GM19035 (cell line): ENCODE measurements around the gene PM20D1.

Experiments
- ATAC-seq: cut with Tn5 transposase; IDR thresholded peaks from one replicate; pipeline ENCODE4 v1.9.1; 2021; ENCODE audit not compliant: unreplicated experiment

PM20D1 gene

DNA sequence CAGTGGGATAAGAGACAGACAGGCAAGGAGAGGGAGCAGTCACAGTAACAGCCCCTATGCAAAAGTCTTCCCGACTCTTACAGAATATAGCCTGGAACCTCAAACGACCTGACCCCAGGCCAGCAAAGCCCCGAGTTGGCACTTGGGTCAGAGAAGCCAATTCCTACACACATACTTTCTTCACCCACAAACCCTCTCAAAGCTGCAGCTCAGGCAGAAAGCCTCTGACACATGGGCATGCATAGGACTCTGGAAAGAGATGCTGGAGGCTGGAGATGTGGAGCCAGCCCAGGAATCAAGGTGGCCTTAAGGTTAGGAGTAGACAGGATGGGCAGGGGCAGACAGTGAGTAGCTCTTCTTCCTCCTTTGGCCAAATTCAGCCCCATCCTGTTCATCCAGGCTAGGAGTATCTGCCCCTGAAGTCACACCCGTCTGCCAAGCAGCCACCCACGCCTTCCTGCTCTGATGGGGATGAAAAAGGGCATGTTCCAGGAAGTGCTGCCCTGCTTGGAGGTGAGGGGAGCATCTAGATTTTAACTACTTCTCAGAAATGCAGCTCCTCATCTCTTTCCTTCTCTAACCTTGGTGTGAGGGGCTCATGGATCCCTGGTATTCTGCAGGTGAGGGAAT lies 44.7 kb downstream of the PM20D1 start:
- no peak for ATAC-seq

DNA sequence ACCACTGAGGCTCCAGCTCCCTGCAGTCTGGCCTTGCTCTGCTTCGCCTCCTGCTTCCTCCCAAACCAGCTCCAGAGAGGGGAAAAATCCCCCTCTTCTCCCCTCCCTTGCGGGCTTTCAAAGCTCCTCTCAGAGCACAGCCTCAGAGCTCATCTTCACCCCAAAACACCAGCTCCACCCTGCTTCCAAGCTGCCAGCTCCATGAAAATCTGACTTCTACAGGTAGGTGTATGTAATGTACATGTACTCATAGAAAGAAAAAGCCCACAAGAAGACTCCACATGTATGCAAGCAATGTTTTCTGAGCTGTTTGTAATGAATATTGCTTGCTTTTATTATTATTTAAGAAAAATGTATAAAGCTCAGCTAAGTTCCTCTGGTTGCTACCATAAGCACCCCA lies 45.3 kb downstream of the PM20D1 start:
- ATAC-seq: no peak

DNA sequence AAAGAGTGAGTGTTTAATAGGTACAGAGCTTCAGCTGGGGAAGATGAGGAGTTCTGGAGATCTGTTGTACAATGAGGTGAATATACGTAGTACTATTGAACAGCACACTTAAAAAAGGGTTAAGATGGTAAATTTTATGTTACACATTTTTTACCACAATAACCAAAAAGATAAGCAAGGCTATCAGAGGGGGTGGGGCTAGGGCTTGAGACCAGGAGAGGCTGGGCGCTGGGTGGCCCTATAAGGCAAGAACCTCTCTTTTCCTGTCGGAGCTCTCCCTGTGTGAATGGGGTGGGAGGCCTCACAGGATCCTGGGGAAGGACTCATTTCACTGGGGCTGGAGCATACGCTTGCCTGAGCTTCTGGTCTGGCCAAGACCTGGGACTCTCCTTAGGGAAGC lies 45.9 kb downstream of the PM20D1 start:
- no peak for ATAC-seq

DNA sequence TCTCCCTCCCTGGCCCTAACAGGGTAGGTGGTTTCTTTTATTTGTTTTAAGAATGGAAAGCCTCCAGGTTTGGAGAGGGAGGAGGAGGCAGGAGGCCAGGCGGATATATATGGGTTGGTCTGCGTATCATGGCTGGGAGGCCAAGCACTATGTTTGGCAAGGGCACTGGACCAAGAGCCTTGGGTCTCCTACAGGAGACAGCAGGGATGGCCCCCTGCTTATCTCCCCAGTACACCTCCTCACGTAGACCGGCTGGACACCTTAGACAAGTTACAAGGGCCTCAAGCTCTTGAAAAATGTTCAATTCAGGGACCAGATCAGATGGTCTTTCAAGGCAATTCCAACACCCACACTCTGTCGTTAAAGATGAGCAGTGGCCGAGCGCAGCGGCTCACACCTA lies 47.9 kb downstream of the PM20D1 start:
- no peak for ATAC-seq

DNA sequence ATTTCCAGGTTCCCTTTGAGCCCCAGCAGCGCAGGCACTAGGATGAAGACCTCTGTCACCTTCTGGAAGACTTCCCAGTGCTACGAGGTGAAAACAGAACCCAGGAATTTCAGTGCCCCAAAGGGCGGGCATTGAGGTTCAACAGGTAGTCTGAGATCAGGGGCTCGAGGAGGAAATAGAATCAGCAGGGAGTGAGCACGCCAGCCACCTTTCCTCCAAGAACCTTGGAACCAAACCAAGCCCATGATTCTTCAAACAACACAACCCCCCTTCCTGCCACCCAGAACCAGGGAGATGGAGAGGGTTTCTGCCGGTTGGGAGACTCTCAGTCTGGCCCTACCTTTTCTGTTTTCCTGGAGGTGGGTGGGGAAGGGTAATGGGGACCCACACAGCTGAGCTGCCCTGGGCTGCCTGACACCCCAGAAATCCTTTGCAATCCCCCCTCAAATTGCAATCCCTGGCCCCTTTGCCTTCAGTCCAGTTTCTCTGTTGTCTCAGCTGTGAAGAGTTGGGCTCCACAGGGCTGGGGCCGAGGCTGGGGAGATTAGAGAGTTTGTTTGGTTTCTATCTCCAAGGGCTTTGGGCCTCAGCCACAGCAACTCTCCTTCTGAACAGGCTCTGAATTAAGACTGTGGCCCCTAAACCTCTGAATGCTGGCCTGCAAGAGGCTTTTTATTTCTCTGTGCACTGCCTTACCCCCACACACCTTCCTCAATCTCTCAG lies 48.8 kb downstream of the PM20D1 start:
- ATAC-seq: no peak

DNA sequence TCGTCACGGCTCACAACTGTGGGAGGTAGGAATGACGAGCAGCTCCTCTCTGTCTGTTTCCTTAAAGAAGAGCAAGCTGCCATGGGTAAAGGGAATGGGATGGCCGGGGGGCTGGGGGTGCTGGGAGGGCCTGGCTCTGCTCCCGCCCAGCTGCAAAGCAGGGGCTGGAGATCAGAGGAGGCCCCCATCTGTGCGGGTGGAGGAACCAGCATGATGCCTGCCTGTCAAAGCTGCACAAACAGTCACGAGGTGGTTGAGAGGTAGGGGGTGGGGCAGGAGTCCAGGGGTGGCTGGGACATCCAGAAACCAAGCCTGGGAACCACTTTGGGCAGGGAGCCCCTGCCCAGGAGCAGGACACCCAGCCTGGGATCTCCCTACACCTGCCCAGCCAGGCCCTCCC lies 49.5 kb downstream of the PM20D1 start:
- ATAC-seq: no peak

DNA sequence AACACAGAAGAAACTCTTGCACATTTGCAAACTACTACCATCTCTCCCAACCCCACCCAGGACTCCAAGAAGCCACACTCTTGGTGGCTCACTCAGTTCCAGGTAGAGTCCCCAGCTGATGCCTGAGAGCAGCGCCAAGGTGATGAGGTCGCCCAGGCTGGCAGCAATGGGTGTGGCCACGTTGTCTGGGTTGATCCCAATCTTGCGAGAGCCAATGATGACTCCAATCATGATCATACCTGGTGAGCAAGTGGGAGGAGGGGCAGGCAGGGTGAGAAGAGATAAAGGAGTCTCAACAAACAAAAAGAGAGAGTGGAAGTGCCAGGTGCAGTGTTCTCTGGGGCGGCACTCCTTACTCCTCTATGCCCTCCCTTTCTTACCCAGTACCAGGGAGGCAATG lies 51.4 kb downstream of the PM20D1 start:
- ATAC-seq: no peak

DNA sequence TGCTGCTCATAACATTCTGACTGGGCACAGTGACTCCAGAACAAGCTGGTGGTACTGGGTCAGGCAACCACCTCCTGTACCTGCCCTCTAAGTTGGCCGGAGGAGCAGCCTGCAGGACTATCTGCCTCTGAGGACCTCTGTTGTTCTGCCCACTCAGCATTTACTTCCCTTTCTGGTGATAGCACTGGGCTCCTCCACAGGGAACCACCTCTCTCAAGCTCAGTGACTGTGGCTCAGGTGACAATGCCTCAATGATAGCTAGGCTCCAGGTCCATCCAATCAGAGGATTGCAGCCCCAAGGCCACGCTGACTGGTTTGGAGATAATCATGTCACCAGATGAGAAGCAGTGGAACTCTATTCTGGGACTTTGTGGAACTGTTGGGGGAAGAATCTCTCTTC lies 52.8 kb downstream of the PM20D1 start:
- no peak for ATAC-seq

DNA sequence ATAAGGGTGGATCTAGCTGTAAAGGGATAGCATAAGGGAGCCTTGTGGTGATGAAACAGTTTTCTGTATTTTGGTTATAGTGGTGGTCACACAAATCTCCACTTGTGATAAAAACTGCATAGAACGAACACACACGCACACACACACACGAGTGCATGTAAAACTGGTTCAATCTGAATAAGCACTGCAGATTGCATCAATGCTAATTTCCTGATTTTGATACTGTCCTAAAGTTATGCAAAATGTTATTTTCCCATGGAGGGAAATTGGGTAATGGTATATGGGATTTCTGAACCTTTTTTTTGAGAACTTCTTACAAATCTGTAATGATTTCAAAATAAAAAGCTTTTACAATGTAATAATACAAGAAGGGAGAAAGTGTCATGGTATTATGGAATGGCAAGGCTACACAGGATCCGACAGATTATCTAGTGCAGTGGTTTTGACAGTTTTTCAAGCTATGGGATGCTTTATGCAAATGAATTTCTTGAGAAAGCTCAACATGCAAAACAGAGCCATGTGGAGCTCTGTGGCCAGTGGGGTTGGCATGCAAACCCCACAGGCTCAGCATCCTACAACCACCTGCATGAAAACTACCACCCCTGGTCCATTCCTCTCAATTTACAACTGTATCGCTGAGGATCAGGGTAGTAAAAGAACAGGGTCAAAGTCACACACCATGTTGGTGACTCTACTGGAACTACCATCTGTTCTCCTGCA lies 55.8 kb downstream of the PM20D1 start:
- no peak for ATAC-seq

DNA sequence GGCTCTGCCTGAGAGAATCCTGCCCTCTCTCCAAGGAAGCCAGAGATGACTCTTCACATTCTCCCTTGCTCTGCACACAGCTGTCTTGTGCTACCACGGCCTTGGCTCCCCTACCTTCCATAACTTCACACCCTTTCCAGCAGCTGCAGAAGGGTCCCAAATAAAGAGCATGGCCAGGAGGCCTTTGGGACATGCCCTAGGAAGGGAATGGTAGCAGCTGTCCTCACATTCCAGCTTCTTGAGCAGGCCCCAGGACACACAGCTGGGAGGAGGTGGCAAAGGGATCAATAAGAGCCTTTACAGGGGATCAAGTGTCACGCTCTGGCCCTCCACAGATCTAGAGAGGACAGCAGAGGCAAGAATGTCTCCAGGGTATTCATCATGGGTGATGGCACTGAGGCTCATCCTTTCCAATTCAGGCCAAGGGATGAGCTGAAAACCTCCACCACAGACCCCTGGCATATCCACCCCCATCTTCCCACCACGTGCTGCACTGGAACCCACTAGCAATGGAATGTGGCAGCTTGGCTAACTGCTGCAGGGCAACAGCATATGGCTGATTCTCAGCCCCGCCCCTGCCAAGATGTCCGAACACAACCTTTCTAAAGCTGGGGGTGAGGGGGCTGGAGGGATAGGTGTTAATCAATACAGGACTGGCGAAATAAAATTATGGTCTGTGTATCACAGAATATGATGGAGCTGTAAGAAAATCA lies 56.8 kb downstream of the PM20D1 start:
- no peak for ATAC-seq

DNA sequence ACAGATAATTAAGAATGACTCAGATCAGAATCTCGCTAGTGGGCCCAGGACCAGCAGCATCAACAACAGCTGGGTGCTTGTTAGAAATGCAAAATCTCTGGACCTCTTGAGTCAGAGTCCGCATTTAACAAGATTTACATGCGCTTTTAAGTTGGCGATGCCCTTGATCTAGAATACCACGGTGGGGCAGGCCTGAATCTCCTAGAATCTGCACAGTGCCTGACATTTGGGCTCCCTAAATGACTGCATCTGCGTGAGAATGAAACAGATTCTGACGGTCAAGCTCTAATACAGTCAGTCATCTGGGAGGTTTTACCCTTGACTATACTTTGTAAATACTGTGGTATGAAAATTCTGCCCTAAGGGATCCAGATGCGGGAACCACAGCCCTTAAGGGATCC lies 57.5 kb downstream of the PM20D1 start:
- ATAC-seq: no peak

DNA sequence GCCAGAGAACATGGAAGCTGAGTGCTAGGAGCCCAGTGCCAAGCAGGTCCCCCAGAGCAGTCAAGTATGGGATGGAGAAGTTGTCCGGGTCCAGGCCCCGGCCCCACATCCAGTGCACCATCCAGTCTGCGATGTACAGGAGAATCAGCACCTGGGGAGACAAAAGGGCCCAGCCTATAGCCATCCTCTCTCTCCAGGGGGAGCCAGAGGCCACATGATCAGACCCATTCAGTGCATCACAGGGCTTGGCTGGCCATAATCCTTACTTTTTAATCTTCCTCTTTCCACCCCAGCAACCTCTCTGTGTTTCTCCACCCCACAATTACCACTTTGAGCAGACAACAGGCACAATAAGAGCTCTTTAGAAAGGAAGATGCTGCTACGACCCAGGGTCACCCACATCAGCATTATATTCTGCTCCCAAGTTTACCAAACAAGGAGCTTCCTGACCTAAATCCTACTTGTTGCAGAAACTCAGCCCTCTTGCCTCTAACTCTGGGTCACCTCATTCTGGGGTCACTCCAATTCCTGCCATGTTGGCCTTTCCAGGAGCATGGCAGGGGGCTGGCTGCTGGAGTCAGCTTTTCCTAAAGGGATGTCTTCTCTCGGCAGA lies 58.3 kb downstream of the PM20D1 start:
- no peak for ATAC-seq

DNA sequence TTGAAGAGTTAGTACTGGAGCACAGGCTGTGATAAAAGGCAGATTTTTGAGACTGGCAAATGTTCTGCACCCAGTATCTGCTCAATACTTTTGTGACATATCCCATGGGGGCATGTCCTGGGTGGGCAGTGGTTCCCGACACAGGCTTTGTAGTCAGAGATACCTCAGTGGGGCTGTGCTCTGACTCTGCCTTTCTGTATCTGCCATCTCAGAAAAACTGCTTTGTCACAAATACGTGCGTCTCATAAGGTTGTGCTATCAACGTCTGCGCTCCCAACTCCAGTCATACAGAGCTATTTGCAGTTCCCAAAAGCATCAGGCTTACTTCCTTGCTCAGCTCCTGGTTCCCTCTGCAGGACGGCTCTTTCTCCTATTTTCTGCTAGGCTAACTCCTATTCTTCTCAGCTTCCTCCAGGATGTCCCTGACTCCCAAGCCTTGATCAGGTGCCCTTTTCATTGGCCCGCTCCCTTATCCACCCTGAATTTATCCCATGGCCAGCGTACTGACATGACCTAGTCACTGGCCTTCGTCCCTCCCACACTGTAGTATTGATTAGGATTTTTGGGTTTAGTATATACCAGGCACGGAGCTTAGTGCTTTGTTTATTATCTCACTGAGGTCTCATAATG lies 62.5 kb downstream of the PM20D1 start:
- no peak for ATAC-seq

DNA sequence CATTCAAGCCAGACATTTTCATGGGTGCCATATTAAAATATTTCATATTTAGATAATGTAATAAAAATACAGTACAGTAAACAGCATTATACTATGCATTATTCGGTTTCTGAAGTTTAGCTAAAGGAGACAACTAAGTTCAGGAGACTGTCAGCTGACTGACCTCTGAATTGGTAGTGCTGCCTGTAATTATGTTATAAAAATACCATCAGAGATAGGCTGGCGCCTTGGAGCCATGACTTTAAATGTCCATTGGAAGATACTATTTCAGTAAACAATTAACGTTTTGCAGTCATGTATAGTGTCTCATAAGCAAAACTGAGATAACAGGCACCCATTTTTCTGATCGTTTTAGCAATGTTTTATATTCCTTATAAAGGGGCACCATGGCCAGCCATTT lies 63.3 kb downstream of the PM20D1 start:
- ATAC-seq: no peak

DNA sequence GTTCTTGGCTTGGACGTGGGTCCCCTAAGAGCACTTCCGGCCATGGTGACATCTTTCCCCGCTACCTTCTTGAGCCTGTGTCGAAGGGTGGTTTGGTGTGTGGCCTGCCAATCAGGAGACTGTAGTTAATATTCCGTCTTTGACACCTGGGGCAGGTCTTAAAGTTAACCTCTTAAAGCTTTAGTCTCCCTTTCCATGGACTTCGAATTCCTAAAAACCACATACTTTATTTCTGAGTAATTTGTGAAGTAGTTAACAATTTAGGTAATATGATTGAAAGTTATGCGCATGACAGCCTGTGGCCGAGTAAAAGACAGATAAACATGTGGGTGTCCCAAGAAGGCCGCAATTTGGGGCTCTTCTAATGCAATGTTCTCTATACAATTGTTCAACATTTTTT lies 64.5 kb downstream of the PM20D1 start:
- no peak for ATAC-seq

DNA sequence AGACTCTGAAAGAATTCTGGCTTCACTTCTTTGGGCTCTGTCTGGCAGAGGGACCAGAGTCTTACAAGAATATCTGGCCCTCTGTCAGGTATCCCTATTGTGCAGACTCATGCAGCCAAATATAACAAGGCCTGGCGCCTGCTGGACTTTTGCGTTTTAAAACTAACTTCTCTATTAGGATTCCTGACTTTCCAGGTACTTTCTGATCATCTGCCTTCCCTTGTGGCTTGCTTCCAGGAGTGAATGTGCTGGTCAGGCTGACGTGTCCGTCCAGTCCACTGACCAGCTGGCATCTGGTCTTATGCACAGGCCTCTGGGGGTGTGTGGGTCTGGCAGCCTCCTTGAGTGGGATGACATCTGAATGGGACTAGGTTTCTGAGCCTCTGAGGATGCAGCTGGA lies 66.0 kb downstream of the PM20D1 start:
- no peak for ATAC-seq

DNA sequence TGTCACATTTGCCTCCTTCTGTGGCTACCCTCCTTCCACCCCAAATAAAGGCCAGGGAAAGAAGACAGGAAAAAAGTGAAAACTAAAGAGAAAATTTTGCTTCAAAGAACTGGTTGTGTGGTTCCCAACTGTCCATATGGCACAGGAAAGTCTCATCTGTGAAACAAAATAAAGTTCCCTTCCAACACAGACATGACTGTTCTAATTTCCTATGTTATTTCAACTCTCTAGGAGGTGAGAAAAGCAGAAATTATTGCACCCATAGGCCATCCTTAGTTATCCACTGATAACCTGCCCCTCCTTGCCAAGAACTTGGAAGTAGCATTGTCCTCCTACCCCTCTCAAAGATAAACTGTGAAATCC lies 66.5 kb downstream of the PM20D1 start:
- ATAC-seq: no peak

DNA sequence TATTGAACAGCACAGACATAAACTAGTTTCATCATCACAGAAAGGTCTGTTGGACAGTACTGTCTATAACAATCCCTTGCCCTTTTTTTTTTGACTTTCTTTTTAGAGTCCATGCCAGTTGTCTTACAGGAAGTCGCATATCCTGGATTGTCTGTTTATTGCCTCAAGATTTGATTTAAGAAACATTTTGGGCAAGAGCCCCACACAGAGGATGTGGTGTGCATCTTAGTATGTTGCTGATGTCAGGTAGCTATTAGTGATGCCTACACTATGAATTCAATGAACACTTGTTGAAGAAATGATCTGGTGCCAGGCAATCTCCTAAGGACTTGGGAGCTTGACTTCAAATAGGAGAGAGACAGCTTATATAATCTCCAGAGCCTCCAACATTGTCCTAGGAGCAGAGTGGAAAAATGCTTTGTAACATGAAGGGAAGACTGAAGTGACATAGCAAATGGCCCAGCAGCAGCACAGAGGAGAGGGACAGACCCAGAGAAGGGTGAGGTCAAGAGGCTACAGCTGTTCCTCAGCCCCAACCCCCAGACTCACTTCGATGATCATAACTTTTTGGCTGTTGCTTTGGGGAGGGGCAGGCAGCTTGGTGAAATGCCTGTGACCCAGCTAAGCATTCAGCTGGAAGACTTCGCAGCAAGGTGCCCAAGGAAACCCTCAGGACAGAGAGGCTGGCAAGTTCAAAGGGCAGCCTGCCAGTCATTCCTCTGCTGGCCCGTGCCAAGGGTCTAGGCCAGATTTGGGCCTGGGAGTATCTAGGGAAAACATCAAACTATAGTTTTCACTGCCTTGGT lies 67.1 kb downstream of the PM20D1 start:
- no peak for ATAC-seq

DNA sequence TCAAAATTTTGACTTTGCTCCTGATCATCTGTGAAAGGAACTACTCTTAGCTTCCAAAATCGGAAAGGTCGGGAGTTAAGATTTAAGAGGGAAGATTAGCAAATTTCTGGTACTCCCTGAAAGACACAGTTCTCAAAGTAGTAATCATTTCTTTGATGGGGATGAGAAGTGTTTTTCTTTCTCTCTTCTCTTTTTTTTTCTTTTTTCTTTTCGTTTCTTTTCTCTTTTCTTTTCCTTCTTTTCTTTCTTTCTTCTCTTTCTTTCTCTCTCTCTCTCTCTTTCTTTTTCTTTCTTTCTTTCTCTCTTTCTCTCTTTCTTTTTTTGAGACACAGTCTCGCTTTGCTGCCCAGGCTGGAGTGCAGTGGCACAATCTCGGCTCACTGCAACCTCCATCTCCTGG lies 69.6 kb downstream of the PM20D1 start:
- no peak for ATAC-seq
